ENCODE data around the gene MISFA. TPM values are rescaled to one million over a fixed set of nuclear protein-coding genes. Genes with fewer than 3 reads are reported as not detected.

Gene MISFA
- total RNA-seq (2021; ENCODE audit: unreplicated experiment) (5.0 TPM), Bru-seq, nascent RNA (percentile 57 among the genes with signal in this experiment), BruChase-seq, experiment 1, labeled RNA remaining after a 2-hour chase (percentile 76 among the genes with signal in this experiment), BruChase-seq, experiment 2, labeled RNA remaining after a 6-hour chase (percentile 64 among the genes with signal in this experiment)
- polyA plus RNA-seq (2012; ENCODE audit: insufficient read length), result 4.1 TPM
- long read RNA-seq, partial matches to known transcripts, result 0 of 2 reads
- long read RNA-seq, other reads (novel, unspliced or antisense), result 1 of 2 reads

- ATAC-seq (no peak), DNase-seq (ENCODE audit: low read depth, low spot score) (no peak)
- Histone ChIP-seq H3K4me3 (ENCODE audit: low read depth in 2 of 2, low read length in 2 of 2) (no peak within 1 kb of the TSS), H3K27ac (ENCODE audit: low read length) (no peak within 1 kb of the TSS), H3K27me3 (ENCODE audit: control insufficient read depth, insufficient read depth, low read length) (no peaks in the 10 kb centered on the region), H3K4me1 (ENCODE audit: control insufficient read depth, insufficient read depth, low read length) (no peaks in the 10 kb centered on the region), H3K9me3 (ENCODE audit: control insufficient read depth, insufficient read depth, low read depth, low read length) (no peaks in the 10 kb centered on the region), H3K36me3 (ENCODE audit: control insufficient read depth, insufficient read depth, low read length) (no peaks in the 10 kb centered on the region; the same call in 1 of the 2 replicates)
- TF ChIP-seq REST (IDR thresholded peaks at IDR 0.05; ENCODE audit: insufficient read depth in 1 of 2, low read depth in 2 of 2, low read length in 1 of 2) (no peak), TCF7L2 (IDR thresholded peaks at IDR 0.05; ENCODE audit: low read depth, low read length) (no peak), POLR2AphosphoS5 (IDR thresholded peaks at IDR 0.05; ENCODE audit: low read depth, low read length) (no peak), CTCF (IDR thresholded peaks at IDR 0.05) (no peak), SIN3A (IDR thresholded peaks at IDR 0.05; ENCODE audit: borderline replicate concordance, insufficient read depth, low read depth, low read length) (no peak)
- CTCF ChIA-PET, result no interaction called here
- in situ Hi-C loops (cut with HindIII; ENCODE audit: low pct_unique_long_range_greater_than_20kb, low sequenced_read_pairs), result no loop called here
- intact Hi-C loops (cut with micrococcal nuclease; ENCODE audit: unreplicated experiment), result no loop called here
- POLR2A ChIA-PET, result no interaction called here
- BruUV-seq (replicated peaks), result no TSS peak
Observed at GRCh38 chr11:18599739-18600230, at the start of gene MISFA. Gene MISFA, plus strand, starts transcription at chr11:18599789. Its CDS starts 140 bp downstream, at chr11:18599929.

- BruUV-seq (replicated peaks), result no TSS peak
- Histone ChIP-seq H3K27ac (ENCODE audit: low read length) (no peak overlapping the region), H3K9me3 (ENCODE audit: control insufficient read depth, insufficient read depth, low read depth, low read length) (no peaks in the 10 kb centered on the region), H3K4me3 (ENCODE audit: low read depth in 2 of 2, low read length in 2 of 2) (no peak overlapping the region), H3K27me3 (ENCODE audit: control insufficient read depth, insufficient read depth, low read length) (no peaks in the 10 kb centered on the region), H3K4me1 (ENCODE audit: control insufficient read depth, insufficient read depth, low read length) (no peaks in the 10 kb centered on the region), H3K36me3 (ENCODE audit: control insufficient read depth, insufficient read depth, low read length) (peaks cover 3% of the 10 kb centered on the region; the same call in 1 of the 2 replicates)
- intact Hi-C loops (cut with micrococcal nuclease; ENCODE audit: unreplicated experiment), result no loop called here
- CTCF ChIA-PET, result no interaction called here
- POLR2A ChIA-PET, result no interaction called here
- TF ChIP-seq POLR2AphosphoS5 (IDR thresholded peaks at IDR 0.05; ENCODE audit: low read depth, low read length) (no peak), SIN3A (IDR thresholded peaks at IDR 0.05; ENCODE audit: borderline replicate concordance, insufficient read depth, low read depth, low read length) (no peak), CTCF (IDR thresholded peaks at IDR 0.05) (no peak), TCF7L2 (IDR thresholded peaks at IDR 0.05; ENCODE audit: low read depth, low read length) (no peak), REST (IDR thresholded peaks at IDR 0.05; ENCODE audit: insufficient read depth in 1 of 2, low read depth in 2 of 2, low read length in 1 of 2) (no peak)
- in situ Hi-C loops (cut with HindIII; ENCODE audit: low pct_unique_long_range_greater_than_20kb, low sequenced_read_pairs), result no loop called here
- no peak for DNase-seq (ENCODE audit: low read depth, low spot score)
- no peak for ATAC-seq
Observed at GRCh38 chr11:18563090-18563730, 36.4 kb upstream of the MISFA start.
